ENCODE results near the gene MRPL34.

DNA sequence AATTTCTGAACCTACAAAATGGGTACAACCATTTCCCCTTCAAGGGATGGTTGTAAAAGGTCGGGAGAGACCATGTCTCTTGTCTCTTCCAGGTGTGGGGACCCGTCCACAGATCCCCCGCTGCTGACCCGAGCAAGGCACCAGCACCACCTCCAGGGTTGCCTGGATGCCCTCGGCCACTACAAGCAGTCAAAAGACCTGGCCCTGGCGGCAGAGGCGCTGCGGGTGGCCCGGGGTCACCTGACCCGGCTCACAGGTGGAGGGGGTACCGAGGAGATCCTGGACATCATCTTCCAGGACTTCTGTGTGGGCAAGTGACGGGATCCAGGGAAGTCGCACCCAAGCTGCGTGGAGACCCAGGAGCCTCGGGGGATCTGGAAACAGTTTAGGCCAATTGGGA, 35.7 kb downstream of the MRPL34 start:
- TF ChIP-seq, protein P1, sequence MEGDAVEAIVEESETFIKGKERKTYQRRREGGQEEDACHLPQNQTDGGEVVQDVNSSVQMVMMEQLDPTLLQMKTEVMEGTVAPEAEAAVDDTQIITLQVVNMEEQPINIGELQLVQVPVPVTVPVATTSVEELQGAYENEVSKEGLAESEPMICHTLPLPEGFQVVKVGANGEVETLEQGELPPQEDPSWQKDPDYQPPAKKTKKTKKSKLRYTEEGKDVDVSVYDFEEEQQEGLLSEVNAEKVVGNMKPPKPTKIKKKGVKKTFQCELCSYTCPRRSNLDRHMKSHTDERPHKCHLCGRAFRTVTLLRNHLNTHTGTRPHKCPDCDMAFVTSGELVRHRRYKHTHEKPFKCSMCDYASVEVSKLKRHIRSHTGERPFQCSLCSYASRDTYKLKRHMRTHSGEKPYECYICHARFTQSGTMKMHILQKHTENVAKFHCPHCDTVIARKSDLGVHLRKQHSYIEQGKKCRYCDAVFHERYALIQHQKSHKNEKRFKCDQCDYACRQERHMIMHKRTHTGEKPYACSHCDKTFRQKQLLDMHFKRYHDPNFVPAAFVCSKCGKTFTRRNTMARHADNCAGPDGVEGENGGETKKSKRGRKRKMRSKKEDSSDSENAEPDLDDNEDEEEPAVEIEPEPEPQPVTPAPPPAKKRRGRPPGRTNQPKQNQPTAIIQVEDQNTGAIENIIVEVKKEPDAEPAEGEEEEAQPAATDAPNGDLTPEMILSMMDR (conservative IDR thresholded peaks at IDR 0.05 in 1 of 2, IDR thresholded peaks at IDR 0.05 in 1 of 2; ENCODE audit: low read depth in 1 of 2, low read length in 2 of 2), result no peak
- no peak for TF ChIP-seq EZH2 (IDR thresholded peaks at IDR 0.05; ENCODE audit: low read length, missing control alignments)
